Measurements from ENCODE around the gene KLHL13. TPM values are rescaled to one million over a fixed set of nuclear protein-coding genes. Genes with fewer than 3 reads are reported as not detected.

Gene KLHL13
- total RNA-seq, 1 donor from 2014 or later = 5.6 TPM

DNA sequence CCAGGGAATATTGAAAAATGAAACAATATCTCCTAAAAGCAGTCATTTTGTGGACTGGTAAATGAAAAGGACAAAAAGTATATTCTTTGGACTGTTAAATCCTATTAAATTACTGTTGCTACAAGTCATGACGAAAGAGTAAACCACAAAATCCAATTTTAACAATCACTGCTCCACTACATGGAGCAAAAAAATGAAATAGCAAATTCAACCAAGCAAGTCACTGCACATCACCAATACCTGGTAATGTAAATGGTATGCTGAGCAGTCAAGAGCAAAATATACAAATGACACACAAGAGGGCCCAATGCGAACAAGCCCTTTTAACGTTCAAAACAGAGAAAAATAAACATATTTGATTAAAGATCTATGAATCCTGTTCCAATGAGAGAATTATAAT, 126.2 kb downstream of the KLHL13 start:
- TF ChIP-seq CTCF (IDR thresholded peaks at IDR 0.05; ENCODE audit: unreplicated experiment) = no peak
- no peaks in the 10 kb centered on the region for H3K36me3 Mint-ChIP-seq
- no peak for DNase-seq (ENCODE audit: low spot score in 2 of 2, unreplicated experiment in 2 of 2)
- no peak overlapping the region for H3K27ac Mint-ChIP-seq
- H3K9me3 Mint-ChIP-seq = peaks cover 15% of the 10 kb centered on the region
- H3K27me3 Mint-ChIP-seq (ENCODE audit: low read depth) = no peaks in the 10 kb centered on the region
- no peak overlapping the region for H3K4me3 Mint-ChIP-seq
- H3K4me1 Mint-ChIP-seq = peaks cover 25% of the 10 kb centered on the region

GRCh38 chrX:117989512-117989911, 127.1 kb downstream of the KLHL13 start:
- no peaks in the 10 kb centered on the region for H3K36me3 Mint-ChIP-seq
- no peak for TF ChIP-seq CTCF (IDR thresholded peaks at IDR 0.05; ENCODE audit: unreplicated experiment)
- no peak overlapping the region for H3K4me3 Mint-ChIP-seq
- no peak for DNase-seq (ENCODE audit: low spot score in 2 of 2, unreplicated experiment in 2 of 2)
- peaks cover 15% of the 10 kb centered on the region for H3K9me3 Mint-ChIP-seq
- no peak overlapping the region for H3K27ac Mint-ChIP-seq
- no peaks in the 10 kb centered on the region for H3K27me3 Mint-ChIP-seq (ENCODE audit: low read depth)
- peaks cover 25% of the 10 kb centered on the region for H3K4me1 Mint-ChIP-seq

DNA sequence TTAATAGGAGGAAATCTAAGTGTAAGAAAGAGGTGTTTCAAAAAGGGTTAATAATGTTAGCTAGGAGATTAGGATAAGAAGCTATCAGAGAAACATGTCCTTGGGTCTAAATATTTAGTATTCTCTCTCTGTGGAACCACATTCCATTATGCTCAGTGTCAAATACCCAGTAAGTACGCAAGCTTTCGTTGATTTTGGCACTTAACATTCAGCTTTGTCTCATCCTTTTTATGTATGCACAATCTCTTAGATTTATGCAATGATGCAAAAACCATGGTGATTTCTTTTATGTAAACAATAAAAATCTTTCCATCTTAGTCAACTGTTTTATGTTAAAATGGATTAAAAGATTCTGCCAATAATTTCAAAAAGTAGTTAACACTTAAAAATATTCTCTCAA, 129.2 kb downstream of the KLHL13 start:
- no peak for TF ChIP-seq CTCF (IDR thresholded peaks at IDR 0.05; ENCODE audit: unreplicated experiment)
- no peak overlapping the region for H3K27ac Mint-ChIP-seq
- no peaks in the 10 kb centered on the region for H3K36me3 Mint-ChIP-seq
- DNase-seq (ENCODE audit: low spot score in 2 of 2, unreplicated experiment in 2 of 2) = no peak
- H3K4me3 Mint-ChIP-seq = no peak overlapping the region
- H3K27me3 Mint-ChIP-seq (ENCODE audit: low read depth) = no peaks in the 10 kb centered on the region
- H3K9me3 Mint-ChIP-seq = peaks cover 4% of the 10 kb centered on the region
- peaks cover 22% of the 10 kb centered on the region for H3K4me1 Mint-ChIP-seq

DNA sequence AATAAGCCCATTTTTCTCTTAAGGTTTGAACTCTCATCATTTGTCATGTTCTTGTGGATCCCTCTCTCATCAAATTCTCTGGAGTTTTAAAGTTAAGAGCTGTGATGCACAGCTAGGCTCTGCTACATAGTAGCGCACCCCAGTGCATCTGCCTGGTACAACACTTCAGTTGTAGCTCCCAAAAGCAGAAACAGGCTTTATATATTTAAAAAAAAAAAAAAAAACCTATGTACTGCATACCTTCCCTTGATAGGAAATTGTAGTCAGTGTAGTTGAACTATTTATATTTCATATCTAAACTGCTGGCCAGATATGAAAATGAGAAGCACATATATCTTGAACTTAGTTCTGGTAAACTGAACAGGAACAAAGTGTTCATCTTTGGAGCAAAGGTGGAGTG, 131.4 kb downstream of the KLHL13 start:
- Mint-ChIP-seq H3K9me3 (peaks cover 4% of the 10 kb centered on the region), H3K4me1 (peaks cover 16% of the 10 kb centered on the region), H3K27me3 (ENCODE audit: low read depth) (no peaks in the 10 kb centered on the region), H3K4me3 (no peak overlapping the region), H3K36me3 (no peaks in the 10 kb centered on the region), H3K27ac (no peak overlapping the region)
- no peak for TF ChIP-seq CTCF (IDR thresholded peaks at IDR 0.05; ENCODE audit: unreplicated experiment)
- no peak for DNase-seq (ENCODE audit: low spot score in 2 of 2, unreplicated experiment in 2 of 2)

GRCh38 chrX:117982694-117983392, 133.8 kb downstream of the KLHL13 start:
- Mint-ChIP-seq H3K9me3 (peaks cover 8% of the 10 kb centered on the region), H3K27me3 (ENCODE audit: low read depth) (no peaks in the 10 kb centered on the region), H3K4me1 (peaks cover 16% of the 10 kb centered on the region), H3K36me3 (no peaks in the 10 kb centered on the region), H3K4me3 (no peak overlapping the region), H3K27ac (no peak overlapping the region)
- TF ChIP-seq CTCF (IDR thresholded peaks at IDR 0.05; ENCODE audit: unreplicated experiment) = no peak
- no peak for DNase-seq (ENCODE audit: low spot score in 2 of 2, unreplicated experiment in 2 of 2)

Measured in mesothelial cell of epicardium (in vitro differentiated cells).